Measurements from ENCODE around the gene PAPSS1.
"Not testable (repeated sequence)": the region's sequence is repeated elsewhere in the genome, so short reads cannot be mapped to it uniquely, and the experiment has no call there.

PAPSS1 gene

DNA sequence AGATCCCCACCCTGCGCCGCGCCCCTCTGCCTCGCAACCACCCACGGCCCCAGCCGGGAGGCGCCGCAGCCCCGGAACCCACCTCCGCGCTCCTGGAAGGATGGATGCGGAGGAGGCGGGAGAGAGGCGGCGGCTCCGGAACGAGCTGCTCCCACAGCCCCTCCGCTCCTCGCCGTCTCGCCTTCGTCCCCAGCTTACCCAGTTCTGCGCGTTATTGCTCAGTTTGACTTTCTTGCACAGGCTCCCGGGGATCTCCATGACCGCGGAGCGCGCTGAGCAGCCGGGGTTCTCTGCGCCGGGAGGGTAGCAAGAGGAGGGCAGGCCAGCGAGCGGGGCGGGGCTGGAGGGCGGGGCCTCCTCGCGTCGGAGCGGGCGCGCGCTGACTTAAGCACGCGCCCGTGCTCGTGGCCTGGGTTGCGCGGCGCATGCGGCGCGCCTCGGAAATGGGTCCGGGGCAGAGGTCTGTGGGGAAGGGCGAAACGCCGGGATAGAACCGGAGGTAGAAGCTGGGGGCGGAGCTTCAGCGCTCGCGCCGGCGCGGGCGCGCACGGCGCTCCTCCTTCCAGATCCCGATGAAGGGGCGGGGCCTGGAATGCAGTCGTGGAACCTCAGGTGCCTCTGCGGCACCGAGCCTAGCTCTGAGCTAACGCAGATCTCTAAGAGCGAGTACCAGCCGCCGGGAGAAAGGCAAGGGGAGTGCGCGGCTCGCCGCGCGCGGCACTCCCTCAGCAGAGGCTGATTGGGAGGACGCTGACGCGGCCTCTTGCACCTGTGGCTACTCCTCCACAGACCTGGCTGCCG, at the start of gene PAPSS1:
Gene PAPSS1, minus strand, starts transcription at position 313 of the 801 bp plus-strand sequence. Its CDS starts 55 bp downstream, at position 258.
- DNase-seq (ENCODE audit: low spot score), result peak; percentile 93

DNA sequence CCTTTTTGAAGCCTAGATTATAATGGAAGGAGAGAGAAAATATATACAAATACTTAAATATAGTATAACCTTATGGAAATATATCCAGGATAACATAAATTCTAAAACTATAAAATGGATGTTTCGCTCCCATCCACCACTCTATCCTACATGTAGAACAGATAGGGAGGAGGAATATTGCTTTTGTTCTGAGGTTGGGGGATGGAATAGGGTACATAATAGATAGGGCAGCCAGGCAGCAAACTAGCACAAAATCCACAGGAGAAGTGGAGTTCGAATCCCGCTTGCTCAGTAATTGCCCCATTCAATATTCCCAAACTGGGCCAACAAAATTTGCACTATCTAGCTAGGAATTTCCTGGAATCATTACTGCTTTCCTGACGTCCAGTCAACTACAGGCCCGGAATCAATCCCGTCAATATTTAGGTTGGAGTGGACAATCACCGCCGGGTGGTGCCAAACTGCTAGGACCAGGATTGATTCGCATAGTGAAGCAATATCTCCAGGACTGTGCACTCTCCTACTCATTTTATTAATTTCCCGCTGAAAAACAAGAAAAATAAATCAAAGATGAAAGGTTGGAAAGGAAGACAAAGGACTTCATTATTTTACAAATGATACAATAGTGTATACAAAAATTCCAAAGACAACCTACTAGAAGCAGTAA, 40.4 kb upstream of the PAPSS1 start:
- no peak for DNase-seq (ENCODE audit: low spot score)

DNA sequence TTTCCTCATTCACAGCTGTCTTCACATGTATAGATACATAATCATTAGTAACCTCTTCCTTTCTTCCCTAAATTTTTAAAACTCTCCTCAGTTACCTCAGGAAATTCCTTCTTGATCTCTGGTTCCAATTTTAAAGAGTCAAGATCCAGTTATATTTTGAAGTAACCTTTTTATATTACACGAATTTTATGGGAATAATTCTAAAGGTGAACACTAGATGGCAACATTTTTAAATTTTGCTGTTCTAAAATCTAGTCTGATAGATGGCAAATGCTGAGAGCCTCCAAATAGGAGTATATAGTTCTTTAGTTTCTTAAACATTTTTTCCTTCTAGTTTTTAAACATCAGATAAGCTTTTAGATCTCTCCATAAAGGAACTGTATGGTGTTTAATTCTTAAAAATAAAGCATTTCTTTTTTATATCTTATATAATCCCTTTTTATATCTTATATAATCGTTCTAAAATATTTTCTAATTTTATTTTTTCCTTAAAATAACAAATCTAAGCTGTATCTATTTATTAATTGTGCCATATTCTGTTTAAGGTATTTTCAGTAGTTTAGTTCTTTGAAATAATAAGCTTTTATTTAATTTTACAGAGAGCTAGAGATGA, 37.9 kb upstream of the PAPSS1 start:
- no peak for DNase-seq (ENCODE audit: low spot score)

DNA sequence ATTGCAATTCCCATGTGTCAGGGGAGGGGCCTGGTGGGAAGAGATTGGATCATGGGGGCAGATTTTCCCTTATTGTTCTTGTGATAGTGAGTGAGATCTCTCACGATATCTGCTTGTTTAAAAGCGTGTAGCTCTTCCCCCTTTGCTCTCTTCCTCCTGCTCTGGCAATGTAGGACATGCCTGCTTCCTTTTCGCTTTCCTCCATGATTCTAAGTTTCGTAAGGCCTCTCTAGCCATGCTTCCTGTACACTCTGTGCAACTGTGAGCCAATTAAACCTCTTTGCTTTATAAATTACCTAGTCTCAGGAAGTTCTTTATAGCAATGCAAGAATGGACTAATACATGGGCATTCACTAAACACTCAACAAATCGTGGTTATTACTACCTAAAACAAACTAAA, 37.2 kb upstream of the PAPSS1 start:
- no peak for DNase-seq (ENCODE audit: low spot score)

DNA sequence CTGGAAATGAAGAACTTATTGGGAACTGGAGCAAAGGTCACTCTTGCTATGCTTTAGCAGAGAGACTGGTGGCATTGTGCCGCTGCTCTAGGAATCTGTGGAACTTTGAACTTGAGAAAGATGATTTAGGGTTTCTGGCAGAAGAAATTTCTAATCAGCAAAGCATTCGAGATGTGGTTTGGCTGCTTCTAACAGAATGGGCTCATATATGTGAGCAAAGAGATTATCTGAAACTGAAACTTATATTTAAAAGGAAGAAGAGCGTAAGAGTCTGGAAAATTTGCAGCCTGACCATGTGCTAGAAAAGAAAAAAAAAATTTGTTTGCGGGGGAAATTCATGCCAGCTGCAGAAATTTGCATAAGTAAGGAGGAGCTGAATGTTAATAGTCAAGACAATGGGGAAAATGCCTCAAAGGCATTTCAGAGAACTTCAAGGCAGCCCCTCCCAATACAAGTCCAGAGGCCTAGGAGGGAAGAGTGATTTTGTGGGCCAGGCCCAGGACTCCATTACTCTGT, 35.9 kb upstream of the PAPSS1 start:
- DNase-seq (ENCODE audit: low spot score), result no peak

DNA sequence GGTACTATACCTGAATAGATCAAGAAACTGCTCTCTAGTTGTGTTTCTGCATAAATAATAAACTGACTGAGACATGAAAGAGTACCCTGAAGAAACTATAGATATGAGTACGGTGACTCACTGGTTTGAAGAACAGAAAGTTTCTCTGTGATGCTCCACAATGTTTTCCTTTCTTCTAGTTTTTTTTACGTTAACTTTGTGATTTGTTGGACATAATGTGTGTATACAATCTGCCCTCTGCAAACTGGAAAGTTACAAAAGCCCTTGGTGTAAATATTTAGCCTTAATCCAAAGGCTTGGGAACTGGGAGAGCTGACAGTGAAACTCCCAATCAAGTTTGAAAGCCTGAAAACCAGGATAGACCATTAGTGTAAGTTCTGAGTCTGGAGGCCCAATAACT, 31.6 kb upstream of the PAPSS1 start:
- DNase-seq (ENCODE audit: low spot score), result no peak

DNA sequence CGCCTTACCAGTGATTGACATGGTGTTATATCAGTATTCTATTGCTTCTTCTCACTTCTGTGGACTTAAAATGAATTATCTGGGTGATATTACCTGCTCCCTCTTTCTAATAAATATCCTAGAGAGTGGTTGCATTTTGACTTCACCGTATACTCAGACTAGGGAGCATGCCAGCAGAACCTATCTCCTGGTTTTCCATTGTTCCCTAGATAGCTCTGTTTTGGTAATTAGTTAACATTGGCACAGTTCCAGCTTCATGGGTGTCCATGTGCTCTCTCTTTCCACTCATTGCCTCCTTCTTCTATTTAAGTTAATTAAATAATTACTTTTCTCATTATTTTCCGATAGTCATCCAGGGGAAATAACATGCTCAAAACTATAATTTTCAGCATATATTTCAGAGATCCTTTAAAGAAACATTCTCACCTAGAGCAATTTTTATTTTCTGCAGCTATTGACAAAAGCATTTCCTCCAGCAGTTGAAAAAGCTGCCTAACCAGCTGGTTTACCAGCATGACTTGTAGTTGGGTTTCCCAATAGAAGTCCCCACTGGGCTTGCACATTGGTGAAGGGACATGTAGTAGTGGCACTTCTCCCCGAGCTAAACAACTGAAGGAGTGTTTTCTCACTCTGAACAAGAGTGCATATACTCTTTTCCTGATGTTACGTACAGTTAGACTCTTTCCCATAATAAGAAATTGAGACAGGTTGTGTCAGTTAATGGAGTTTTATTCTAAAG, 27.9 kb upstream of the PAPSS1 start:
- DNase-seq (ENCODE audit: low spot score), result peak; percentile 13

DNA sequence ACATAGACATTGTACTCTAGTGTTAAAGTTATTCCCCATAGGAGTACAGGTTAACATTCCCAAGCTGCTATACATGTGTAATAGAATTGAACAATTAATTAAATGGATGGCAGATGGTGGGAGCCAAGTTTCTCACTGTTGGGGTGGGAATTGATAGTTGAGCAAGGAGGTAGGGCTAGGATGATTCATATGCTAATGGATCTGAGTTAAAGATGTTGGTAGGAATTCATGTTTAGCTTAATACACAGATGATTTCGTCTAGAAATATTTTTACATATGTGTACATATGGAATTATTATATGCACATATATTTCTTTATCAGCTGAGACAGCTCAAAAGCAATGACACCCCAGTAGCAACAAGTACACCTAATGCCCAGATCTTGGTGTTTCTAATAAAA, 26.1 kb upstream of the PAPSS1 start:
- no peak for DNase-seq (ENCODE audit: low spot score)

DNA sequence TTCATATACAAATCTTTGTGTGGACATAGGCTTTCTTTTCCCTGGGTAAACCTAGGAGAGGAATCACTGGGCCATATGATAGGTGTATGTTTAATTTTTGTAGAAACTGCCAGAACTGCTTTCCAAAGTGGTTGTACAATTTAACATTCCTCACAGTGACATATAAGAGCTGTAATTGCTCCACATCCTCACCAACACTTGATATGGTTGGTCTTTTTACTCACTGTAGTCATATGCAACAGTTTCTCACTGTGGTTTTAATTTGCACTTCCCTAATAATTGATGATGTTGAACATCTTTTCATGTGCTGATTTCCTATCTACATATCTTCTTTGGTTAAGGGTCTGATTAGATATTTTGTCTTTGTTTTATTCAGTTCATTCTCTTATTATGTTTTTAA, 24.5 kb upstream of the PAPSS1 start:
- no peak for DNase-seq (ENCODE audit: low spot score)

DNA sequence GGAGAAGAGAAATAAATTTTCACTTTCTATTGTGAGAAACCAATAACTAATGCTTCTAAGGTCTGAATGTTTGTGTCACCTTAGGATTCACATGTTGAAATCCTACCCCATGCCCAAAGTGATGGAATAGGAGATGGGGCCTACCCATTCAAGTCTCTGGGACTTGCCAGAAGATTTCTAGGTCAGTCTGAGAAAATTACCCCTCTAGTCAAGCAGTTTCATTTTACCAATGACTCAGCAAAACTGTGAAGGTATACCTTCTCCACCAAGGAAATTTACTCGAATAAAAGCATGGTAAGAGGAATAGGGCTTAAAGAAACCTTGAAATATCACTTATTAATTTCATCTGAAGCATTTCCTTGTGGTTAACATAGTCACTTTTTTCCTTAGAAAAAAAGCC, 23.5 kb upstream of the PAPSS1 start:
- DNase-seq (ENCODE audit: low spot score), result no peak

DNA sequence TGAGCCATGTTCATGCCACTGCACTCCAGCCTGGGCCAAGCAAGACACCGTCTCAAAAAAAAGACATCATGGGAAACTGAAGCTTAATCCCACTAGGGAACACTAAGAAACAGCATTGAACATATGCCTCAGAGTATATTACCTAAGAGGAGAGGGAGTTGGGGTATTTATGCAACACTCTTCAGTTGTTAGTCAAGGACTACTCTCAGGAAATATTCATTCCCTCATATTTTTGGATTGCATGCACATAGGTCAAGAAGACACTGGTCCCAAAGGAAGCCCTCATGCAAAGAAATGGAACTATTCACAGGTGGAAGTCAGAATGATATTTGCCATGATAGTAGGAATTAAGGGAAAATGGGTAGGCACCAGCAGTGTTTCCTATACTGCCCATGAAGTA, 22.8 kb upstream of the PAPSS1 start:
- DNase-seq (ENCODE audit: low spot score), result no peak

DNA sequence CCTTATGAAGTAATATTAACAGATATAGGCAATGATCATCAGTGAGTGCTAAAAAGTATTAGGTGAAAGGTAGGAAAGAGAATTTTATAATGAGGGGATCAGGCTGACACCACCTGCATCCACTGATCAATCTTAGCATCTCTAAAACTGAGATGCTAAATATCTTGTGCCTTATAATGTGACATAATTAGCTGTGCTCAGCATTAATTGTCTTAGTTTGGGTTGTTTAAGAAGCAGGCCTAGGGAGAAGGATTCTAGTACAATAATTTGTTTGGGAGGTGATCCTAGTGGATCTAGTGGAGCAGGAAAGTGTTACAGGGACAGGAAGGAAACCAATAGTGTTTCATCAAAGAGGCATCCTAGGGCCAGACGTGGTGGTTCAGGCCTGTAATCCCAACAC, 22.2 kb upstream of the PAPSS1 start:
- no peak for DNase-seq (ENCODE audit: low spot score)

DNA sequence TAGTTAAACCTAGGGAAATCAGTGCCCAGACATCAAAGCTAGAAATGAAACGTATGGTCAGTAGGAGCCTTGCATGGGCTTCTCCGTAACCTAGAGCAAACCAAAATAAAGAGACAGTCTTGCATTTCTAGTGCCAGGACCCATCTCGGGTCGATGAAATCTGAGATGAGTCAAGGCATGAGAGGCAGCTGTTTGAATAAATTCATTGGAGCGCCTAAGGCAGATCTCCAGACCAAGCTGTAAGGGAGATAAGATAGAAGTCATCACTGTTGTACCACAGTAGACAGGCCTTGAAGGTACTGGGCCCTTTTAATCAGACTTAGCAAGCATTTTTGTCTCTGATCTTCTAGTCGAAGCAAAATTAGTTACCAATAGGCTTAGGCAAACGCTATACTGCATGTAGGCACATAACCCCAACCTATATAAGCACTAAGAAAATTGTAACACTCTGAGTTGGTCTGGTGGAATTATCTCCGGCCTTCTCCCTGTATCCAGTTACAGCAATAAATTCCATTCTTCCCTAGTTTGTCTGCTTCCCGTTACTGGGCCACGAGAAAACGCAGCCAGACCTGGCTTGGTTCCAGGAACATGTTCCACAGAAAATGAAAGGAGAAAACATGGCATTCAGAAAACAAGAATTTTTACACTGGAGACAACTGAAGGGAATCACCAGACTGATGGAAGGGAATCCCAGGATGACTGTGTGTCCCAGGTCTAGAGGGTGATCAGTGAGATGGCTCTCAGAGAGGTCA, 21.1 kb upstream of the PAPSS1 start:
- DNase-seq (ENCODE audit: low spot score), result no peak

DNA sequence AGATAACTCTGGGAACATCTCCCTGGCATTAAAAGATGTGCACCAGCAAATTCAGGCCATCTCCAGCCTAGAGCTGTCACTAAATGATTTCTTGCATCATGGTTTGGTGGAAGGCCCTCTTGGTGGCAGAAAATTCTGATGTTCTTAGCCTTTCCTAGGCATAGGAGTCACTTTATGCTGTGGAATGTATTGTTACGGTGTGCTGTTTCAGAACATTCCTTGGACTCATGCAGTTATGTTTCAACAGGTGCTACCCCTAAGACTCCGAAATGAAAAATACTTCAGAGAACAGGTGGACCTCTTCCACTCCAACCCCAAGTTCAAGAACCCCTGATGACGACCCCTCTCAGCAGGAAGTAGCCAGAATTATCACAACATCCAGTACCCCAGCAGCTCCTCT, 20.3 kb upstream of the PAPSS1 start:
- no peak for DNase-seq (ENCODE audit: low spot score)

DNA sequence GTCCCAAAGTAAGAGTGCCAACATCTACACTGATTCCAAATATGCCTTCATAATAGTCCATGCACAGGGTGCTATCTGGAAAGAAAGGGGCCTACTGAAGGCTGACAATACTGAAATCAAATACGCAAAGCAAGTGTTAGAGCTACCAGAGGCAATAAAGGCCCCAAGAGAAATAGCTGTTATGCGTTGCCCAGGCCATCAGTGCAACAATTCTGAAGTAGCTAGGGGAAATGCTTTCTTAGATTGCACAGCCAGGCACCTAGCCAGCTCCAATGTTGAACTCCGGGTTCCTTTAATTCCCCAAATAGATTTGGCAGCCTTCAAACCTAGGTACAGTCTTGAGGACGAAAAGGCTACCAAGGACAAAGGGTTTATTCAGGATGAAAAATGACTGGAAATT, 17.4 kb upstream of the PAPSS1 start:
- DNase-seq (ENCODE audit: low spot score), result no peak

DNA sequence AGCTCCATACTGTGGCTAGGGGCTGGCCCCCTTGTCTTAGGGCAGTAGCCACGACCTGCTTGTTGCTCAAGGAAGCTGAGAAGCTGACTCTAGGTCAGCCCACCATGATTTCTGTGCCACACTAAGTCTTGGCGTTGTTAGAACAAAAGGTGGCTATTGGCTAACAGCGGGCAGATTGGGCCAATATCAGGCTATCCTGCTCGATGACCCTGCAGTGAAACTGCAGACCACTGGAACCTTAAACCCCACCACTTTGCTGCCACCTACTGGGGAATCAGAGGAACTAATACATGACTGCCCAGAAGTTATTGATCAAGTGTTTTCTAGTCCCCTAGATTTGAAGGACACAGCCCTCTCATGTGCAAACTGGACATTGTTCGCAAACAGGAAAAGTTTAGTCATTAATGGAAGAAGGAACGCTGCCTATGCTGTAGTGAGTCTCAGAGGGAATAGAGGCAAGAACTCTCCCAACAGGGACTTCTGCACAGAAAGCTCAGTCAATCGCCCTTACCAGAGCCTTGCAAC, 17.0 kb upstream of the PAPSS1 start:
- peak; percentile 79 for DNase-seq (ENCODE audit: low spot score)

DNA sequence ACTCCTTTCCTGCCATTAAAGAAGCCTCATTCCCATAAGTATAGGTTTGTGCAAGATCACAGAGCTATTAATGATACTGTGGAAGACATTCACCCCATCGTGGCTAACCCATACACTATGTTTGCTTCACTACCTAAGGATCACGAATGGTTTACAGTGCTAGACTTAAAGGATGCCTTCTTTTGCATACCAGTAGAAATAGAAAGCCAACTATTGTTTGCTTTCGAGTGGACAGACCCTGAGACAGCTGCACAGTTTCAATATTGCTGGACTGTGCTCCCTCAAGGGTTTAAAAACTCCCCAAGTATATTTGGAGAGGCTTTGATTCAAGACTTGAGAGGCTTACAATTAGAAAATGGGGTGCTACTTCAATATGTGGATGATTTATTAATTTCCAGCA, 16.0 kb upstream of the PAPSS1 start:
- no peak for DNase-seq (ENCODE audit: low spot score)

DNA sequence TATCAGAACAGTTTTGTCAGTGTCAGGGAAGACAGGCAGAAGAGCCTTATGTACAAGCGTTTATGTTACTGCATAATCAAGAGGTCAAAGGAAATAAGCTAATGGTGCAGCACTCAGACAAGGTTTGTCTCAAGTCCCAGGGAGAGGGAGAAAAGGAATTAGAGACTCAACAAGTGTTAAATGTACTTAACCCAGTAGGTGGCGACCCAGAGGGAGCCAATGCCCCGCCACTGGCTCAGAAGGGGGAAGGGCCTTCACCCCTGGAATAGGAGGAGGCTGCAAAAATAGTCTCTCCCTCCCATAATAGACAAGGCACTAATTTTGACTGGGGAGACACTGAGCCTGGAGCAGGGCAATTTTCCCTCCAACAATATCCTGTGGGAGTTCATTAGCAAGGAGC, 14.1 kb upstream of the PAPSS1 start:
- DNase-seq (ENCODE audit: low spot score), result peak; percentile 72

DNA sequence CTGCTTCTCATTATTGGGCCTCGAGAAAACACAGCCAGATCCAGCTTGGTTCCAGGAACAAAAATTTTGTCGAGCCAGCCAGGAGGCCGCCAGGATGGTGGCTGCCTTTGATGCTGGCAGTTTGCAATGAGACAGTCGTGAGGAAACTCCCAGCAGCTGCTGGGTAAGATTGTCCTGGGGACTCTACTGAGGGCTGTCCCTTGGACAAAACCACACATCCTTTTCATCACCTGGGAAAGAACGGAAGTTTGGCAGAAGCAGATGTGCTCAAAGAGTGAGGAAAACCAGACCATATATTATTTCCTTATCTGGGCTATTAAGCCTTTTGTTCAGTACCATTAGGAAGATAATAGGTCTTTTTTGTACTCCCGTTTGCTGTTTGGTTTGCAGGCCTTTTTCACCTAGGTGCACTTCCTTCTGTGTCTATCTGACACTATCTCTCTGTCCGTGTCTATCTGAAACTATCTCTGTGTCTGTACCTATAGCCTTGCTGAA, 13.4 kb upstream of the PAPSS1 start:
- no peak for DNase-seq (ENCODE audit: low spot score)

DNA sequence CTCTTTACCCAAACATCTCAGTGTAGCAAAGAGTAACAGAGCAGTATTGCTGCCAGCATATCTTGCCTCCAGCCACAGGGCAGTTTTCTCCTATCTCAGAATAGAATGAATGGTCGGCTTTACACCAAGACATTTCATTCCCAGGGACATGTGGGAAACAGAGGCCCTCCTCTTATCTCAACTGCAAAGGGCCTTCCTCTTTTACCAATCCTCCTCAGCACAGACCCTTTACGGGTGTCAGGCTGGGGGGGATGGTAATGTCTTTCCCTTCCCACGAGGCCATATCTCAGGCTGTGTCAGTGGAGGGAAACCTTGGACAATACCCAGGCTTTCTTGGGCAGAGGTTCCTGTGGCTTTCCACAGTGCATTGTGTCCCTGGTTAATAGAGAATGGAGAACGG, 9.0 kb upstream of the PAPSS1 start:
- not testable (repeated sequence) for DNase-seq (ENCODE audit: low spot score)

Data from iPS-NIHi11 (cell line).